OCI-LY3 (cell line): ENCODE data around the gene YPEL3.
A peak's percentile ranks its signal among the peaks of the same experiment; 100 is the strongest.

Source experiments
- H2AFZ ChIP-seq: fragments of 200-600, 300-600 bp; shearing (Covaris generic); 2 replicates; pipeline ENCODE4 v1.6.0; 2014; ENCODE audit warnings: antibody characterized with exemption, low read depth, low read length
- H3K27ac ChIP-seq: fragments of 200-600, 300-600 bp; sonication (generic); 2 replicates; pipeline ENCODE4 v1.5.1; 2014; ENCODE audit warnings: mild to moderate bottlenecking, low read length, moderate library complexity, mixed read lengths
- H3K27me3 ChIP-seq: fragments of 200-600, 300-600 bp; sonication (generic); 2 replicates; pipeline ENCODE4 v1.6.1; 2014; ENCODE audit warnings: low read depth, low read length, mixed read lengths
- H3K36me3 ChIP-seq: fragments of 200-600, 300-600 bp; sonication (generic); replicated peaks from 2 replicates; pipeline ENCODE3; 2014; ENCODE audit warnings: low read depth, low read length, mixed read lengths
- H3K4me1 ChIP-seq: fragments of 300-600, 200-600 bp; sonication (generic); 2 replicates; pipeline ENCODE4 v1.6.1; 2014; ENCODE audit warnings: low read length, mixed read lengths
- H3K4me2 ChIP-seq: fragments of 200-600, 300-600 bp; sonication (generic); 2 replicates; pipeline ENCODE4 v1.6.1; 2014; ENCODE audit warnings: low read length, mixed read lengths
- H3K4me3 ChIP-seq: fragments of 300-600, 200-600 bp; sonication (generic); 2 replicates; pipeline ENCODE4 v1.5.1; 2014; ENCODE audit warnings: antibody characterized with exemption, mild to moderate bottlenecking, low read length, moderate library complexity
- H3K79me2 ChIP-seq: fragments of 300-600, 200-600 bp; shearing (Covaris generic); 2 replicates; pipeline ENCODE4 v1.6.1; 2014; ENCODE audit warnings: mild to moderate bottlenecking, low read length, mixed read lengths
- H3K9ac ChIP-seq: fragments of 300-600, 200-600 bp; shearing (Covaris generic); 2 replicates; pipeline ENCODE4 v1.6.0; 2014; ENCODE audit warnings: mild to moderate bottlenecking, low read length, moderate library complexity
- H3K9me3 ChIP-seq: fragments of 200-600, 300-600 bp; shearing (Covaris generic); 2 replicates; pipeline ENCODE4 v1.6.1; 2014; ENCODE audit warnings: low read length, mixed read lengths; ENCODE audit not compliant: insufficient read depth
- H4K20me1 ChIP-seq: fragments of 200-600, 300-600 bp; sonication (generic); 2 replicates; pipeline ENCODE4 v1.6.1; 2016; ENCODE audit warnings: low read length, mixed read lengths; ENCODE audit not compliant: insufficient read depth
- CTCF ChIP-seq: fragments of 200-600, 300-600 bp; sonication (generic); IDR thresholded peaks from 2 replicates; pipeline ENCODE4 v1.5.1; 2014; ENCODE audit warnings: antibody characterized with exemption, low read length, low read depth
- EZH2phosphoT487 ChIP-seq: fragments of 200-600 bp; shearing (Covaris generic); IDR thresholded peaks from 2 replicates; pipeline ENCODE4 v1.6.1; 2018; ENCODE audit warnings: antibody characterized with exemption, mixed run types, low read depth

Gene YPEL3

GRCh38 chr16:30070490-30070889 is 25.5 kb downstream of the YPEL3 start:
- Histone ChIP-seq H2AFZ (no peak overlapping the region), H3K4me1 (peaks cover 17% of the 10 kb centered on the region), H3K79me2 (peaks cover 45% of the 10 kb centered on the region), H3K4me3 (no peak overlapping the region), H3K36me3 (peaks cover 64% of the 10 kb centered on the region), H3K4me2 (no peak overlapping the region), H3K9ac (no peak overlapping the region), H3K27me3 (no peaks in the 10 kb centered on the region), H3K27ac (no peak overlapping the region), H3K9me3 (no peaks in the 10 kb centered on the region), H4K20me1 (peaks cover 48% of the 10 kb centered on the region)
- no peak for TF ChIP-seq EZH2phosphoT487
- no peak for TF ChIP-seq CTCF

GRCh38 chr16:30069611-30070462 is 26.2 kb downstream of the YPEL3 start:
- no peak overlapping the region for H3K27ac ChIP-seq
- no peak overlapping the region for H2AFZ ChIP-seq
- peaks cover 12% of the 10 kb centered on the region for H3K4me1 ChIP-seq
- H3K9ac ChIP-seq, result no peak overlapping the region
- H3K9me3 ChIP-seq, result no peaks in the 10 kb centered on the region
- H3K27me3 ChIP-seq, result no peaks in the 10 kb centered on the region
- H3K79me2 ChIP-seq, result peaks cover 50% of the 10 kb centered on the region
- H3K4me3 ChIP-seq, result no peak overlapping the region
- peaks cover 48% of the 10 kb centered on the region for H4K20me1 ChIP-seq
- peaks cover 64% of the 10 kb centered on the region for H3K36me3 ChIP-seq
- TF ChIP-seq CTCF (no peak), EZH2phosphoT487 (no peak)
- no peak overlapping the region for H3K4me2 ChIP-seq

- Histone ChIP-seq H3K4me2 (no peak overlapping the region), H3K9me3 (no peaks in the 10 kb centered on the region), H3K36me3 (peaks cover 64% of the 10 kb centered on the region), H3K27ac (no peak overlapping the region), H2AFZ (no peak overlapping the region), H3K9ac (no peak overlapping the region), H4K20me1 (peaks cover 48% of the 10 kb centered on the region), H3K4me3 (no peak overlapping the region), H3K4me1 (peaks cover 10% of the 10 kb centered on the region), H3K79me2 (peaks cover 58% of the 10 kb centered on the region), H3K27me3 (no peaks in the 10 kb centered on the region)
- TF ChIP-seq EZH2phosphoT487, result no peak
- TF ChIP-seq CTCF, result peak; percentile 28; the same call in 1 of the 2 replicates
These were observed 27.0 kb downstream of the YPEL3 start for GRCh38 chr16:30068750-30069610.

- no peak overlapping the region for H3K4me2 ChIP-seq
These were observed 27.7 kb downstream of the YPEL3 start for GRCh38 chr16:30068333-30068732.

More at GRCh38 chr16:30068333-30068732, 27.7 kb downstream of the YPEL3 start:
- Histone ChIP-seq H3K36me3 (peaks cover 60% of the 10 kb centered on the region), H3K27me3 (no peaks in the 10 kb centered on the region), H3K4me1 (peaks cover 16% of the 10 kb centered on the region), H3K4me3 (no peak overlapping the region), H3K79me2 (peaks cover 63% of the 10 kb centered on the region), H3K9me3 (no peaks in the 10 kb centered on the region), H4K20me1 (peaks cover 48% of the 10 kb centered on the region), H2AFZ (no peak overlapping the region), H3K27ac (no peak overlapping the region), H3K9ac (no peak overlapping the region)
- TF ChIP-seq CTCF, result no peak
- no peak for TF ChIP-seq EZH2phosphoT487
